Testis (tissue), 2 donors: Measurements from ENCODE around the gene GSX1.

Experiments used
- POLR2A ChIP-seq: fragments of 450-650 bp; IDR thresholded peaks from one replicate; pipeline ENCODE4 v1.6.1; 2017; ENCODE audit warnings: antibody characterized with exemption, mild to moderate bottlenecking, moderate library complexity
- TF ChIP-seq, protein P1 (sequence below), 3 experiments: fragments of 450-650 bp in 2 of 3; fragments of 200-600 bp in 1 of 3; sonication (generic) in 1 of 3; IDR thresholded peaks; one replicate each; pipeline ENCODE4 v1.5.1; 2016 to 2019; ENCODE audit warnings: antibody characterized with exemption in 3 of 3, mild to moderate bottlenecking in 2 of 3, moderate library complexity in 1 of 3

DNA sequence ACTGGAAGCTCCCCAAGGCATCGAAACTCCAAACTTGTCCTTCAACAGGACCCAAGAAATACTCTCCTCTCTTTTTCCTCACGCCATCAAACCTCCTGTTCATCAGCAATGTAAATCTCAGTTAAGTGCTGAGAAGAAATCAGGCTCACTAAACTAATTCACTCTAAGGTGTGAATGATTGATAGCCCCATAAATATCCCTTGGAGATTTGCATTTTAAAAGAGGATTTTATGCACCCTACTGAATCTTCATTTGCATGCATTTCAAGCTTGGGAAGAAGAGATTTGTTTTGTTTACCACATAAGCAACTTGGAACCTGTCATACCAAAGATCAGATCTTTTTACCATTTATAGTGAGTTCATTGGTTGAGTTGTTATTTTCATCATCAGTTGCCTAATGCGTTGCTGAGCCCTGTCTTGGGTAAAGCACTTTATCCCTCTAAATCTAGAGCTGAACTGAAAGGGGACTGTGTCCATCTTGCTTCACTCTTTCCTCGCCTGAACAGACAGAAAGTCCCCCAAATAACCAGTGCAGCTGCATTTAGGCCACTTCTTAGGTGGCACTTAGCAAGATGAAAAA, 40.2 kb upstream of the GSX1 start:
- TF ChIP-seq POLR2A: no peak
- TF ChIP-seq, protein P1, sequence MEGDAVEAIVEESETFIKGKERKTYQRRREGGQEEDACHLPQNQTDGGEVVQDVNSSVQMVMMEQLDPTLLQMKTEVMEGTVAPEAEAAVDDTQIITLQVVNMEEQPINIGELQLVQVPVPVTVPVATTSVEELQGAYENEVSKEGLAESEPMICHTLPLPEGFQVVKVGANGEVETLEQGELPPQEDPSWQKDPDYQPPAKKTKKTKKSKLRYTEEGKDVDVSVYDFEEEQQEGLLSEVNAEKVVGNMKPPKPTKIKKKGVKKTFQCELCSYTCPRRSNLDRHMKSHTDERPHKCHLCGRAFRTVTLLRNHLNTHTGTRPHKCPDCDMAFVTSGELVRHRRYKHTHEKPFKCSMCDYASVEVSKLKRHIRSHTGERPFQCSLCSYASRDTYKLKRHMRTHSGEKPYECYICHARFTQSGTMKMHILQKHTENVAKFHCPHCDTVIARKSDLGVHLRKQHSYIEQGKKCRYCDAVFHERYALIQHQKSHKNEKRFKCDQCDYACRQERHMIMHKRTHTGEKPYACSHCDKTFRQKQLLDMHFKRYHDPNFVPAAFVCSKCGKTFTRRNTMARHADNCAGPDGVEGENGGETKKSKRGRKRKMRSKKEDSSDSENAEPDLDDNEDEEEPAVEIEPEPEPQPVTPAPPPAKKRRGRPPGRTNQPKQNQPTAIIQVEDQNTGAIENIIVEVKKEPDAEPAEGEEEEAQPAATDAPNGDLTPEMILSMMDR (IDR thresholded peaks at IDR 0.05): no peak
